NCI-H2029 (cell line): ENCODE data around the gene UGT1A10.
A peak's percentile ranks its signal among the peaks of the same experiment; 100 is the strongest.
"Not testable (repeated sequence)": the region's sequence is repeated elsewhere in the genome, so short reads cannot be mapped to it uniquely, and the experiment has no call there.

Experiments
- DNase-seq: peaks from one replicate; lab custom pipeline; 2025; lab: John Stamatoyannopoulos, UW

The UGT1A10 gene

DNA sequence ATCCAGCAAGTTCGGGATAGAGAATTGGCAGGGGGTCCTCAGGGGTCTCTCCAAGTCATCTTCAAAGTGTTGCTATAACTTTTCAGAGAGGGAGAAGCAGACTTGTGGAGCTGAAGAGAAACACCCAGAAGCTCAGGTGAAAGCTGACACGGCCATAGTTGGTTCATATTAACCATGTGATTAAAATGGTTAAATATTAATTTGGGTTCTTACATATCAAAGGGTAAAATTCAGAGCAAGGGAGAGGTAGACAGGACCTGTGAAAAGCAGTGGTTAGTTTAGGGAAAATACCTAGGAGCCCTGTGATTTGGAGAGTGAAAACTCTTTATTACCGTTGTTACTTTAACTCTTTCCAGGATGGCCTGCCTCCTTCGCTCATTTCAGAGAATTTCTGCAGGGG, 56.4 kb downstream of the UGT1A10 start, which contains the start of gene UGT1A6:
Gene UGT1A6, plus strand, starts transcription at position 243 of the 400 bp plus-strand sequence. Its CDS starts 115 bp downstream, at position 358.
- no peak for DNase-seq

DNA sequence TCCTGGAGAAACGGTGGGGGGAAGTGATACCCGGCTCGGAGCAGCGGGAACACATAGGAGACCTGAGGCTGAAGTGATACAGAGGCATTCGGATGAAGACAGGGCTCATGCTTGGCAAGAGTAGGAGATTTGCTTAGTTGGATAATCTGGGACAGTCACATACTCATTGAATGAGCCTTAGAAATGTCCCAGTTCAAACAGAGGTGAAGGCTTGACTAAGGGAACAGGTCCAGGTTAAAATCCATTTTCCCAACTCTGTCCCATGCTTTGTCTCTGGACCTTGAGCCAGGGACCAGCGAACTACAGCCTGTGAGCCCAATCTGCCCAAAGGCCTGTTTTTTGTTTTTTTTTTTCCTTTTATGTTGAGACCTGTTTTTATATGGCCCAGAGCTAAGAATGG, 57.7 kb downstream of the UGT1A10 start:
- no peak for DNase-seq

- DNase-seq = no peak
Observed at GRCh38 chr2:233698740-233699139, 62.5 kb downstream of the UGT1A10 start.

DNA sequence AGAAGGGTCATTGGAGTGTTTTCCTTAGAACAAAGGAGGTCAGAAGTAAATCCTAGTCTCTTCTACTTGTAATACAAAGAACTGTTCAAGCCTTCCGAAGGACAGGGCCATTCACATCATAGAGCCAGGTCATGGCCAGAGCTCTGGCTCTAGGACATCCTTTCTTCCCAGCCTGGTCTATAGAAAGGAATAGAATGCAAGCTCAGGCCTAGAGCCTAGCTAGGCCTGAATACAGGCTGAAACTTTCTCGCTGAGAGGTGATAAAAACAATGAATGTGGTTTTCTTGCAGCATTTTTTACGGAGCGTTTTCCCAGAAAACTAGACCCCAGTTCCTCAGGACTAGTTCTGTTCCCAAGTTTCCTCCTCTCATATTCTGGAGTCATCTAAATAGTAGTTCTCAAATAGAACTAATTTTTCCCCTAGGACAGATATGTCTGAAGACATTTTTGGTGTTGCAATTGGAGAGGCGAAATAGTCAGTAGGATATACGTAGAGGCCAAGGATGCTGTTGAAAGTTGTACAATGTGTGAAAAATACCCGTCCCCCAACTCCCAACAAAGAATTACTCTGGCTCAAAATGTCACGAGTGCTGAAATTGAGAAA, 63.3 kb downstream of the UGT1A10 start:
- no peak for DNase-seq

GRCh38 chr2:233700028-233700635, 63.9 kb downstream of the UGT1A10 start:
- DNase-seq = no peak

- DNase-seq = not testable (repeated sequence)
Observed at GRCh38 chr2:233700842-233701241, 64.6 kb downstream of the UGT1A10 start.

GRCh38 chr2:233702238-233702637, 66.0 kb downstream of the UGT1A10 start:
- DNase-seq = no peak

DNA sequence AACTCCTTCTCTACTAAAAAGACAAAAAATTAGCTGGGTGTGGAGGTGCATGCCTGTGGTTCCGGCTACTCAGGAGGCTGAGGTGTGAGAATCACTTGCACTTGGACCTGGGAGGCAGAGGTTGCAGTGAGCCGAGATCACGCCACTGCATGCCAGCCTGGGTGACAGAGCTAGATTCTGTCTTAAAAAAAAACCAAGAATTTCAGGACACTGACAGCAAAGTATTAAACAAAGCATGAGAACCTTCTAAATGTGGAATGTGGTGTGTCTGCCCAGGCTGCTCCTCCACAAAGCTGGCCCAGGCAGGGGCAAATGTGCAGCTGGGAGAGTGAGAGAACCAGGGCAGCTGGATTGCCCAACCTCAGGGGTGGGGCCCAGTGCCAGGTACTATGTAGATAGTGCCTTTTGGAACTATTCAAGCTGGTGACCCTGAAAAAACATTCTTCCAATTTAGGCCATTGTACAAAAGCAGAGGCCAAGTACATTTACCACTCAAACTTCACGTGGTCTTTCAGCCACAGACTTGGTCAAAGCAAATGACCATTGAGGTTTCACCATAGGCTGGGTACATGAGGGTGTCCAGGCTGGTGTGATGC, 69.8 kb downstream of the UGT1A10 start:
- no peak for DNase-seq

DNA sequence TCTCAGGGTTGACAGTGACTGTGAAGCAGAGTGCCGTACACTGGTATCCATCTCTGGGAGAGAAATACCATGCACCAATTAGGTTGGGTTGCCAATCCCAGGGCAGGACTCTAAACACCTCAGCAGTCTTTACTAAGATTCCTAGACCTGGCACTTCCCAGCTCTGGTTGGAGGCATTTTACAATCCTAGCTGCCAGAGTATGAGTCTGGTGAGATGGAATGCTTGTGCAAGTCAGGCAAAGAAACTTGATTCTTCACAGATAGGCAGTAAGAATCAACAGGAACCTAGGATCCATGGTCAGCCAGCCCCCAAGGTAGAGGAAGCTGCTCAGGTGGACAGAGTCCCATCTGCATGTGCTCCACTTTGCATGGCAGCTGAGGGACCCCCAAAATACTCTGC, 70.5 kb downstream of the UGT1A10 start:
- no peak for DNase-seq

DNA sequence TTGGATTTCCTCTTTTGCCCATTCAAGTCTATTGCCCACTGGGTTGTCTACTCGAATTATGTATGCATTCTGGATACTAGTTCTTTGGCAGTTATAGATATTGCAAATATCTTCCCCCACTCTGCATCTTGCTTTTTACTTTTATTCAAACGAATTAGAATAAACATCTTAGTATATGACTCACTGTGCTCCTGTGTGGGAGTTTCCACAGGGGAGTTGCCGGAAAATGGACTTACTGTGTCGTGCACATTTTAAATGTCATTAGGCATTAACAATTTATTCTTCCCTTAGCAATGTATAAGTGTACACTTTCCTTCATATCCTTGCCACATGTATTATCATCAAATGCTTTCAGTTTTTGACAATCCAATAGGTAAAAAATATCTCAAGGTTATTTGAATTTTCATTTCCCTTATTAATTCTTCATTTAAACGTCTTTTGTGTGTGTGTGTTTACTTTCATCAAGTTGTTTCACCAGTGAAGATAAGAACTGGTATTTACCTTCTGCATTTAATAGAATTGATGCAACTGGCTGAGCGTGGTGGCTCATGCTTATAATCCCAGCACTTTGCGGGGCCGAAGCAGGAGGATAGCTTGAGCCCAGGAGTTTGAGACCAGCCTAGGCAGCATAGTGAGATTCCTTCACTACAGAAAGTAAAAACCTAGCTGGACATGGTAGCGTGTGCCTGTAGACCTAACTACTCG, 71.8 kb downstream of the UGT1A10 start:
- DNase-seq = no peak

DNA sequence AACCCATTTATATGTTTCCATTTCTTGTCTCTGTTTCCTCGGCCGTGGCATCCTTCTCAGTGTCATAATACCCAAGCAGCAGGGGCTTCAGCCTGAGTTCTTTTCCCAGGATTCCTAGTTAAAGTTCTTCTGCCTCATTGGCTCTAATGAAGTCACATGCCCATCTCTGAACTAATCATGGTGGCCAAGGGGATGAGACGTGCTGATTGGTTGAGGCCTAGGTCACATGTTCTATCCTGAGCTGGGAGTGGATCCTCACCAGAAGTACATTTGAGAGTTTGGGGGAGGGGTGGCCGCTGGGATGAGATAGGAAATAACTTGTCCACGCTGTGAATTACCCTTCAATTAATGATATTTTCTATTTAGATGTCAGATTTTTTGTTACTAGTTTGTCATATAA, 72.7 kb downstream of the UGT1A10 start:
- DNase-seq = no peak

GRCh38 chr2:233711312-233712008, 75.2 kb downstream of the UGT1A10 start:
- DNase-seq = peak; percentile 64

DNA sequence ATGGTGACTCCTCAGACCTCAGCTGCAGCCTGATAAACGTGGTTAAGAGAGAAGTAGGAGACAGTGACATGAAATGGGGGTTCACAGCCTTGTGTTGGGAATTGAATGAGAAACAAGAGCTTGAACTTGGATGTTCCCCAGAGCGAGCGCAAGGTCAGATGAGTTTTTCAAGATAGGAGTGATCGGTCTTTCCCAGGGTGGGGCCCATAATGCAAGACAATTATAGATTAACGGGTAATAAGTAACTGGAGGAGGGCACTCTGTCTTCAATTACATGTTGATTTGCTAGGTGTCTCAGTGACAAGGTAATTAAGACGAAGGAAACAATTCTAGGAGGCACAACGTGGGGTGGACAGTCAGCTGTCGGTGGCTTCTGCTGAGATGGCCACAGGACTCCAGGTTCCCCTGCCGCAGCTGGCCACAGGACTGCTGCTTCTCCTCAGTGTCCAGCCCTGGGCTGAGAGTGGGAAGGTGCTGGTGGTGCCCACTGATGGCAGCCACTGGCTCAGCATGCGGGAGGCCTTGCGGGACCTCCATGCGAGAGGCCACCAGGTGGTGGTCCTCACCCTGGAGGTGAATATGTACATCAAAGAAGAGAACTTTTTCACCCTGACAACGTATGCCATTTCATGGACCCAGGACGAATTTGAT, 76.5 kb downstream of the UGT1A10 start, which contains the start of gene UGT1A5:
Gene UGT1A5, plus strand, starts transcription at position 297 of the 651 bp plus-strand sequence. Its CDS starts 85 bp downstream, at position 382.
- DNase-seq = no peak

DNA sequence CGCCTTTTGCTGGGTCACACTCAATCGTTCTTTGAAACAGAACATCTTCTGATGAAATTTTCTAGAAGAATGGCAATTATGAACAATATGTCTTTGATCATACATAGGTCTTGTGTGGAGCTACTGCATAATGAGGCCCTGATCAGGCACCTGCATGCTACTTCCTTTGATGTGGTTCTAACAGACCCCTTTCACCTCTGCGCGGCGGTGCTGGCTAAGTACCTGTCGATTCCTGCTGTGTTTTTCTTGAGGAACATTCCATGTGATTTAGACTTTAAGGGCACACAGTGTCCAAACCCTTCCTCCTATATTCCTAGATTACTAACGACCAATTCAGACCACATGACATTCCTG, 77.0 kb downstream of the UGT1A10 start:
- DNase-seq = no peak

- no peak for DNase-seq
Observed at GRCh38 chr2:233714121-233714520, 77.9 kb downstream of the UGT1A10 start.

- DNase-seq = no peak
Observed at GRCh38 chr2:233718552-233718951, 82.3 kb downstream of the UGT1A10 start, which contains the start of gene UGT1A4. TSS of gene UGT1A4 (plus strand) at chr2:233718736. CDS start at chr2:233718821, 85 bp downstream.

DNA sequence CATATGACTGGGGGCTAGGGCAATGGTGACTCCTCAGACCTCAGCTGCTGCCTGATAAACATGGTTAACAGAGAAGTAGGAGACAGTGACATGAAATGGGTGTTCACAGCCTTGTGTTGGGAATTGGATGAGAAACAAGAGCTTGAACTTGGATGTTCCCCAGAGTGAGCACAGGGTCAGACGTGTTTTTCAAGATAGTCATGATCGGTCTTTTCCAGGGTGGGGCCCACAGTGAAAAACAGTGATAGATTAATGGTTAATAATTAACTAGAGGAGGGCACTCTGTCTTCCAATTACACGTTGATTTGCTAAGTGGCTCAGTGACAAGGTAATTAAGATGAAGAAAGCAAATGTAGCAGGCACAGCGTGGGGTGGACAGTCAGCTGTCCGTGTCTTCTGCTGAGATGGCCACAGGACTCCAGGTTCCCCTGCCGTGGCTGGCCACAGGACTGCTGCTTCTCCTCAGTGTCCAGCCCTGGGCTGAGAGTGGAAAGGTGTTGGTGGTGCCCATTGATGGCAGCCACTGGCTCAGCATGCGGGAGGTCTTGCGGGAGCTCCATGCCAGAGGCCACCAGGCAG, 92.6 kb downstream of the UGT1A10 start, which contains the start of gene UGT1A3:
Gene UGT1A3, plus strand, starts transcription at position 320 of the 579 bp plus-strand sequence. Its CDS starts 85 bp downstream, at position 405.
- DNase-seq = no peak

GRCh38 chr2:233736868-233737653, 100.8 kb downstream of the UGT1A10 start:
- DNase-seq = not testable (repeated sequence)

DNA sequence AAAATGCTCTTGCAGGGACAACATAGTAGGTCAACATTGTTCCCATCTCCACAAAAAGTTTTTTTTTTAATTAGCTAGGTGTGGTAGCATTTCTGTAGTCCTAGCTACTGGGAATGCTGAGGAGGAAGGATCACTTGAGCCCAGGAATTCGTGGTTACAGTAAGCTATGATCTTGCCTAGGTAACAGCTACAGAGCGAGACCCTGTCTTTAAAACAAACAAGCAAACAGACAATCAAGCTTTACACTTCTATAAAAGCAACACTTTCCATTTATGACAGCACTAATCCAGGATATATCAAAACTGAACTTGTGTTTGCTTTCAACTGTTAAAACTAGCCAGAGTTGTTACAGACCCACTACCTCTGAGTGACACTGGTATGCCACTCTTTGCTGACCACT, 104.6 kb downstream of the UGT1A10 start:
- no peak for DNase-seq
